ENCODE results near the gene NPIPA7. TPM values are rescaled to one million over a fixed set of nuclear protein-coding genes. Genes with fewer than 3 reads are reported as not detected.
"Not testable (repeated sequence)": the region's sequence is repeated elsewhere in the genome, so short reads cannot be mapped to it uniquely, and the experiment has no call there.

The NPIPA7 gene
- total RNA-seq, 1 donor from 2014 or later = 7.0 TPM

GRCh38 chr16:16434711-16435110 lies 55.8 kb downstream of the NPIPA7 start:
- intact Hi-C loops (cut with micrococcal nuclease); H3K4me1 Mint-ChIP-seq; CTCF ChIA-PET; H3K9me3 Mint-ChIP-seq; ATAC-seq (ENCODE audit: low read depth); H3K4me3 Mint-ChIP-seq; POLR2A ChIA-PET; DNase-seq; H3K36me3 Mint-ChIP-seq (ENCODE audit: low read depth); H3K27ac Mint-ChIP-seq; H3K27me3 Mint-ChIP-seq: not testable (repeated sequence)

GRCh38 chr16:16441401-16441800 lies 62.5 kb downstream of the NPIPA7 start:
- H3K4me1 Mint-ChIP-seq; H3K27ac Mint-ChIP-seq; H3K4me3 Mint-ChIP-seq; H3K9me3 Mint-ChIP-seq; intact Hi-C loops (cut with micrococcal nuclease); CTCF ChIA-PET; DNase-seq; ATAC-seq (ENCODE audit: low read depth); H3K27me3 Mint-ChIP-seq; H3K36me3 Mint-ChIP-seq (ENCODE audit: low read depth); POLR2A ChIA-PET: not testable (repeated sequence)

Other genes starting within 250 kb of the NPIPA7 start
- gene ABCC6, start 155.6 kb upstream of the NPIPA7 start, total RNA-seq = not detected in 2 replicates
- 41.2 and 55.8 TPM in 2 replicates for gene NOMO3, start 146.6 kb upstream of the NPIPA7 start, total RNA-seq

Data from activated B cell treated with CpG ODN at 0.5 μM for 24 hours (primary cell).